Activated naive CD8-positive, alpha-beta T cell treated with anti-CD3 and anti-CD28 coated beads, Interleukin-2, amount 50 U/mL, for 24 hours (primary cell): ENCODE results near the gene NR4A1.
"Not testable (repeated sequence)": the region's sequence is repeated elsewhere in the genome, so short reads cannot be mapped to it uniquely, and the experiment has no call there.

ENCODE experiments used
- ATAC-seq: fragments of 150-1000 bp; cut with Tn5 transposase; one replicate; pipeline ENCODE4 v1.10.0; 2021
- DNase-seq: peaks from one replicate; pipeline ENCODE4 v3.0.0; 2021
- H3K27ac Mint-ChIP-seq: one replicate; pipeline ENCODE4 v1.8.0; 2021; ENCODE audit warnings: mild to moderate bottlenecking, mixed read lengths
- H3K27me3 Mint-ChIP-seq: one replicate; pipeline ENCODE4 v1.8.0; 2021; ENCODE audit warnings: mixed read lengths
- H3K36me3 Mint-ChIP-seq: one replicate; pipeline ENCODE4 v1.8.0; 2021; ENCODE audit warnings: low read depth, mixed read lengths
- H3K4me1 Mint-ChIP-seq: one replicate; pipeline ENCODE4 v1.8.0; 2021; ENCODE audit warnings: mixed read lengths
- H3K4me3 Mint-ChIP-seq: one replicate; pipeline ENCODE4 v1.8.0; 2021; ENCODE audit warnings: mild to moderate bottlenecking, moderate library complexity, mixed read lengths
- H3K9me3 Mint-ChIP-seq: one replicate; pipeline ENCODE4 v1.8.0; 2021; ENCODE audit warnings: mixed read lengths

The NR4A1 gene

GRCh38 chr12:52097045-52097666 lies 45.9 kb downstream of the NR4A1 start:
- no peaks in the 10 kb centered on the region for H3K9me3 Mint-ChIP-seq
- ATAC-seq, result no peak
- no peaks in the 10 kb centered on the region for H3K4me1 Mint-ChIP-seq
- H3K4me3 Mint-ChIP-seq, result no peak overlapping the region
- no peak overlapping the region for H3K27ac Mint-ChIP-seq
- H3K36me3 Mint-ChIP-seq, result no peaks in the 10 kb centered on the region
- H3K27me3 Mint-ChIP-seq, result peaks cover 12% of the 10 kb centered on the region
- DNase-seq, result no peak

DNA sequence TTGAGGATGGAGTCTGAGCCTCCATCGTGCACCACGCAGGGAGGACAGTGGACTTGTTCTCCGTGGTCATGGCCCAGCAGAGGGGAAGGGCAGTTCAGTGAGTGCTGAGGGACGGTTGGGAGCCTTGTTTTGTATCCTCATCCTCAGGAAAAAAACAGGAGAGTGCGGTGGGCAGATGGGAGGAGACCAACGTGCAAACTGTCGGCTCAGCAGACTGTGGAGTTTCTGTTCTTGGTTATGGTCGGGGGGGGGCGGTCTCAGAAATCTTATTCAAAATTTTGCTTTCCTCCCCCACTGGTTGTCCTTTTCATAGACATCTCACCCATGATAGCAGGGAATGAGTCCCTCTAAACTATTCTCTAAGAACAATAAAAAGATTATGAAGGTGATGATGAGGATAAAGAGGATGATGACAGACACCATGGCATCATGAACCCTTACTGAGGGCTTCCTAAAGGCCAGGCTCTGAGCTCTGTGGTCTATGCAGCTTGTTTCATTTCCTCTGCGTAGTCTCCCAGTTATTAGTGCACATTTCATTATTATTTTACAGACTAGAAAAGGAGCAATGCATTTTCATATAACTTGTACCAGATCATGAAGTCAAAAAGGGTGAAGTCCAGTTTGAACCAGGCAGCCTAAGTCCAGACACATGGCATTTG lies 53.3 kb downstream of the NR4A1 start:
- H3K9me3 Mint-ChIP-seq, H3K27ac Mint-ChIP-seq: not testable (repeated sequence)
- peaks cover 37% of the 10 kb centered on the region for H3K27me3 Mint-ChIP-seq

More for the DNA sequence above, 53.3 kb downstream of the NR4A1 start:
- H3K36me3 Mint-ChIP-seq, H3K4me1 Mint-ChIP-seq, H3K4me3 Mint-ChIP-seq, ATAC-seq, DNase-seq: not testable (repeated sequence)
